Measurements from ENCODE around the gene CEP97. TPM values are rescaled to one million over a fixed set of nuclear protein-coding genes. Genes with fewer than 3 reads are reported as not detected.
"Not testable (repeated sequence)": the region's sequence is repeated elsewhere in the genome, so short reads cannot be mapped to it uniquely, and the experiment has no call there.

The CEP97 gene
- total RNA-seq, 1 experiment from 2014 or later, result 26.1 TPM

- DNase-seq (ENCODE audit: low read depth), result no peak
Measured at GRCh38 chr3:101702726-101703125, 21.7 kb upstream of the CEP97 start.

- no peak for DNase-seq (ENCODE audit: low read depth)
Measured at GRCh38 chr3:101703169-101703568, 21.2 kb upstream of the CEP97 start.

- DNase-seq (ENCODE audit: low read depth), result peak; percentile 67
Measured at GRCh38 chr3:101704639-101705038, 19.8 kb upstream of the CEP97 start.

DNA sequence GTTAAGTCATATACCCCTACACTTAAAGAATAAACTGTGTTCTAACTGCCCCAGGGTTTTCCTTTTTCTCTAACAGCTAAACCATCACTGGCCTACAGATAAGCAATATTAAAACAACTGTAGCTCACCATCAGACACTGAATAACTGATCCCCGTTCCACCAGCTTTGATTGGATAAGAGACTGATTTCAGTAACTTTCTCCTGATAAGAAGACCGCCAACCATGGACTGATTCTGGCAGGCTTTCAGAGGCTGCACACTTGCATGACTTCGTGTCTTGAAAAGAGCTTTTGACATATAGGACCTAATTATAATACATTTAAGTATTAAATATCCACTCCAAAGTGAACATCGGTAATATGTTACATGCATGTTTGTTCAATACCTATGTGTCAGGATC, 15.3 kb upstream of the CEP97 start:
- no peak for DNase-seq (ENCODE audit: low read depth)

DNA sequence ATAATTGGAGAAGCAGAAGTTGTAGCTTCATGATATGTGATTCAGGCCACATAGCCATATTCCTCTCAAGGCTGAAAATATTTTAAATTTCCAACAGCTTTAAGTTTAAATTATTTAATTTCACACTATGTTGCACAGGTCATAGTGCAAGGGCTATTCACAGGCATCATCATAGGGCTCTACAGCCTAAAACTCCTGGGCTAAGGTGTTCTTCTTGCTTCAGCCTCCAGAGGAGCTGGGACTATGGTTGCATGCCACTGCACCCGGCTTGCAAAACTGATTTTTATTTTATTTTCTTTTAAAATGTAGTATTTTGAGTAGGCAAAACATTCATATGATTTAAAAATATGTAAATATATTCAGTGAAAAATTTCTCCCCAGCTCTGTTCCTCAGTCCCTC, 6.0 kb upstream of the CEP97 start:
- DNase-seq (ENCODE audit: low read depth), result no peak

DNA sequence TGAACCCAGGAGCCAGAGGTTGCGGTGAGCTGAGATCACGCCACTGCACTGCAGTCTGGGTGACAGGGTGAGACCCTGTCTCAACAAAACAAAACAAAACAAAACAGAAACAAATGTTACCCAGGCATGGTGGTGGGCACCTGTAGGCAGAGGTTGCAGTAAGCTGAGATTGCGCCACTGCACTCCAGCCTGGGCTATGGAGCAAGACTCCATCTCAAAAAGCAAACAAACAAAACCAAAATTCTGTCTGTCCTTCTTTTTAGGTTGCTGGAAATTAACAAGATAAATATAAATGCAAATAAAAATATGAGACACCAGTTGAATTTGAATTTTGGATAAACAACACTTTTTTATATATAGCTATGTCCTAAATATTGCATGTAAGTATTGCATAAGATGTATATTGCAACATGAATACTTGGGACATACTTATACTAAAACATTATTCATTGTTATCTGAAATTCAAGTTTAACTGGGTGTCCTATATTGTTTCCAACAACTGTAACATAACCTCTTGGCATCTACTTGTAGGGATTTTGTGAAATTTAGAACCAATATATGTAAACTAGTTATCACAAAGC, 4.7 kb upstream of the CEP97 start:
- no peak for DNase-seq (ENCODE audit: low read depth)

GRCh38 chr3:101720851-101721840, 3.3 kb upstream of the CEP97 start:
- DNase-seq (ENCODE audit: low read depth), result peak; percentile 82

DNA sequence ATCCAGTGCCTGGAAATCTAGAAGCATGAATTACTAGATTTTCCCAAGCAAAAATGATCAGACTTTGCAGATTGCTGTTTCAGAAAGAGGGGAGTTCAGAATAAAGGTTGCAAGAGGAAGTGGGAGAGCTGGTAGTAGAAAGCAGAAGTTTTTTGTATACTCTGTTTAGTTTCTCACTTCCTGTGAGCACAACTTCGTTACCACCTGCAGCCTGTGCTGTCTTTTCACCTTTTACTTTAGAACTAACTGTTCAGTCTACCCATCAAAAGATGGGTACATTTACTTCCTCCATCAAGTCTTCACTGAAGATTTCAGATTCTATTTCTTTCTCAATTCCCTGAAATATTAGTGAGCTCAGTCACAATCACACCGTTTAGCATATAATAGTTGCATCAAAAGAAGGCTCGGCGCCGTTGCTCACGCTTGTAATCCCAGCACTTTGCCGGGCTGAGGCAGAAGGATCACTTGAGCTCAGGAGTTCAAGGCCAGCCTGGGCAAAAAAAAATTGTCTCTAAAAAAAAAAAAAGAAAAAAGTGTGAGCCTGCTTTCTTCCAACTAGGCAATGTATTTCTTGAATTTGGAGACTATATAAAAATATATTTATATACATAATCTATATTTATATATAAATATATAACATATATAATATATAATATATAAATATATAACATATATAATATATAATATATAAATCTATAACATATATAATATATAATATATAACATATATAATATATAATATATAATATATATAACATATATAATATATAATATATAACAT, 1.8 kb upstream of the CEP97 start:
- DNase-seq (ENCODE audit: low read depth), result no peak

DNA sequence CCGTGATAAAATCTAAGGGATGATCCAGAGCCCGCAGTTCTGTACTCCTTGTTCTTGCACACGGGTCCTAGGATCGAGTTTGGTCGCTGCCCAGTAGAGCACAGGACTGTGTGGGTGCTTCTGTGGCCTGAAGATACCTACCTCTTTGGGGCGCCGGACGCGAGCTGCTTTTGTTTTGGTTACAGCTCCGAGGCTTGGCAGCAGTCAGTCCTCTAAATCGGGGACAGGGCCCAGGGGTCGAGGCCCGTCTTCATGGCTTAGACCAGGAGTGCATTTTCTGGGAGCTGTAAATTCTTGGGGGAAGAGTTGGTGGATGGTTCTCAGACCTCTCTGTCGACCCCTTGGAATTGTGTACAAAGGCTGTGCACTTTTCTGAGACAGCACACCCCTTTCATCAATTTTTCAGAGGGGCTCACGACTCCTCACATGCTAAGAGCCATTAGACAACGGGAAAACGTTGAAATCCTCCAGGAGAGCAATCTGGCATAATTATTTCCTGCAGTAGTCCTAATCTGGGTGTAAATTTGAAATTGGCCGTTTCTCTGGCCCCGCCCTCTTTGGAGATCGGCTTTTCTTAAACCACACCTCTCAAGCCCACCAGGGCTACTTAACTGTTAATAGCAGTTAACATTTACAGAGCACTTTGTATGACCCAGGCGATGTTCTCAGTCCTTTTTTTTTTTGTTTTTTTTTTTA, 928 bp downstream of the CEP97 start:
- DNase-seq (ENCODE audit: low read depth), result peak; percentile 49

GRCh38 chr3:101725890-101726275, 1.5 kb downstream of the CEP97 start:
- DNase-seq (ENCODE audit: low read depth), result no peak

DNA sequence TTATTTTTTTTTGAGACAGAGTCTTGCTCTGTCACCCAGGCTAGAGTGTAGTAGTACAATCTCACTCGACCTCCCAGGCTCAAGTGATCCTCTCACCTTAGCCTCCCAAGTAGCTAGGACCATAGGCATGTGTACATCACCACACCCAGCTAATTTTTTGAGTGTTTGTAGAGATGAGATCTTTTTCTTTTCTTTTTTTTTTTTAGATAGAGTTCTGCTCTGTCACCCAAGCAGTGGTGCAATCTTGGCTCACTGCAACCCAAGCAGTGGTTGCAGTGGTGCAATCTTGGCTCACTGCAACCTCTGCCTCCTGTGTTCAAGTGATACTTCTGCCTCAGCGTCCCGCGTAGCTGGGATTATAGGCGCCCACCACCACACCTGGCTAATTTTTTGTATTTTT, 5.2 kb downstream of the CEP97 start:
- DNase-seq (ENCODE audit: low read depth), result no peak

- no peak for DNase-seq (ENCODE audit: low read depth)
Measured at GRCh38 chr3:101730839-101731238, 6.4 kb downstream of the CEP97 start.

DNA sequence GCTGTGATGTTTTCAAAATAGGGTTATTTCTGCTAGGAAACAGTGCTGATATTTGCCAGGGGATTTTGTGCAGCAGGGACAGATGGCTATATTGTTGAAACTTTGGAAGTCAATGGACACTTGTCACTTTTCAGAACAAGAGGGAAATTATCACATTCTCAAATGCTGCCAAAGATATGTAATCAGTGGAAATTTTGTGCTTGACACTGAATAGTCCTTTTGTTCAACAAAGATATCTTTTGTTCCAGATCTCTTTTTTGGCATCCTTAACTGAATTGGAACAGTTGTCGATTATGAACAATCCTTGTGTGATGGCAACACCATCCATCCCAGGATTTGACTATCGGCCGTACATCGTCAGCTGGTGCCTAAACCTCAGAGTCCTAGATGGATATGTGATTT, 7.8 kb downstream of the CEP97 start:
- no peak for DNase-seq (ENCODE audit: low read depth)

DNA sequence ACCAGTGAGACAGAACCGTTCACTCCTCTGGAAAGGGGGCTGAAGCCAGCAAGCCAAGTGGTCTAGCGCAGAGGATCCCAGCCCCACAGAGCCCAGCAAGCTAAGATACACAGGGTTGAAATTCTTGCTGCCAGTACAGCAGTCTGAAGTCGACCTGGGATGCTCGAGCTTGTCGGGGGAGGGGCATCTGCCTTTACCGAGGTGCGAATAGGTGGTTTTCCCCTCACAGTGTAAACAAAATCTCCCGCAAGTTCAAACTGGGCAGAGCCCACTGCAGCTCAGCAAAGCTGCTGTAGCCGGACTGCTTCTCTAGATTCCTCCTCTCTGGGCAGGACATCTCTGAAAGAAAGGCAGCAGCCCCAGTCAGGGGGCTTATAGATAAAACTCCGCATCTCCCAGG, 11.4 kb downstream of the CEP97 start:
- DNase-seq (ENCODE audit: low read depth), result no peak

- DNase-seq (ENCODE audit: low read depth), result not testable (repeated sequence)
Measured at GRCh38 chr3:101741914-101742313, 17.5 kb downstream of the CEP97 start.

DNA sequence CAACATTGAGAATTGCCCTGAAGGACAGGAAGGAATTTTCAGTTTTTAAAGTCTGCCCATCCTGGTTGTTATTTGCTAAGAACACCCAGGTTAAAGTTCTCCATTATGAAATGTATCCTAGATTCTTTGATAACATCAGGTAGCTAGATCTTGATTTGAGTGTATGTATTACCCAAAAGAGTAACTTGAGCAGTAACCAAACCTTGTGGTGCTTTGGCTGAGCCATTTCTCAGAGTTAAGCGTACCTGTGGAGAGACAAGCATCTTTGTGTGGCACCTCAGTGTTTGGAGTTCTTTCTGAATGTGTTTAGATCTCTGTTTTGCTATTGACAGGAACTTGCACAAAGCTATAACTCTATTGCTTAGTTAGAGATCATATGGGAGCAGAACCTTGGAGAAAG, 20.4 kb downstream of the CEP97 start:
- no peak for DNase-seq (ENCODE audit: low read depth)

- DNase-seq (ENCODE audit: low read depth), result not testable (repeated sequence)
Measured at GRCh38 chr3:101745934-101746333, 21.5 kb downstream of the CEP97 start.

DNA sequence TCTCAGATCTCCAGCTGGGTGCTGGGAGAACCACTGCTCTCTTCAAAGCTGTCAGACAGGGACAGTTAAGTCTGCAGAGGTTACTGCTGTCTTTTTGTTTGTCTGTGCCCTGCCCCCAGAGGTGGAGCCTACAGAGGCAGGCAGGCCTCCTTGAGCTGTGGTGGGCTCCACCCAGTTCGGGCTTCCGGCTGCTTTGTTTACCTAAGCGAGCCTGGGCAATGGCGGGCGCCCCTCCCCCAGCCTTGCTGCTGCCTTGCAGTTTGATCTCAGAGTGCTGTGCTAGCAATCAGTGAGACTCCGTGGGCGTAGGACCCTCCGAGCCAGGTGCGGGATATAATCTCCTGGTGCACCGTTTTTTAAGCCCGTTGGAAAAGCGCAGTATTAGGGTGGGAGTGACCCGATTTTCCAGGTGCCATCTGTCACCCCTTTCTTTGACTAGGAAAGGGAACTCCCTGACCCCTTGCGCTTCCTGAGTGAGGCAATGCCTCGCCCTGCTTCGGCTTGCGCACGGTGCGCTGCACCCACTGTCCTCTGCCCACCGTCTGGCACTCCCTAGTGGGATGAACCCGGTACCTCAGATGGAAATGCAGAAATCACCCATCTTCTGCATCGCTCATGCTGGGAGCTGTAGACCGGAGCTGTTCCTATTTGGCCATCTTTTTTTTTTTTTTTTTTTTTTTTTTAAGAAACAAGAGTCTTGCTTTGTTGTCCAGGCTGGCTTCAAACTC, 29.1 kb downstream of the CEP97 start:
- DNase-seq (ENCODE audit: low read depth), result not testable (repeated sequence)

GRCh38 chr3:101758224-101758623, 33.8 kb downstream of the CEP97 start:
- no peak for DNase-seq (ENCODE audit: low read depth)

- DNase-seq (ENCODE audit: low read depth), result no peak
Measured at GRCh38 chr3:101762041-101762646, 37.7 kb downstream of the CEP97 start.
